HCT116 (cell line): ENCODE results near the gene MSI2. TPM values are rescaled to one million over a fixed set of nuclear protein-coding genes. Genes with fewer than 3 reads are reported as not detected.

Source experiments
- ATAC-seq: fragments of 200-7000 bp; cut with Tn5 transposase; 2 replicates; pipeline ENCODE4 v1.9.1; 2020; ENCODE audit warnings: mild to moderate bottlenecking, moderate library complexity
- BruUV-seq: library from RNA; stranded (reverse); fragments of 400-500 nt; replicated peaks from 2 replicates; lab custom pipeline; 2021; lab: Mats Ljungman, UMichigan
- CTCF ChIA-PET: fragments of 300-600 bp; sonication (Branson Sonifier 250); formaldehyde crosslinking; loops from one replicate; lab custom pipeline; 2021; ENCODE audit warnings: antibody characterized with exemption; lab: Charles Lee
- POLR2A ChIA-PET: fragments of 300-600, 350-600 bp; sonication (Branson Sonifier 250); formaldehyde crosslinking; loops from one replicate; lab custom pipeline; 2021; ENCODE audit warnings: antibody characterized with exemption; lab: Charles Lee
- RAD21 ChIA-PET, 2 experiments: fragments of 300-600 bp; sonication (Branson Sonifier 250); formaldehyde crosslinking; loops; one replicate each; lab custom pipeline; 2023; ENCODE audit warnings: low total read pairs in 2 of 2; ENCODE audit not compliant: uncharacterized antibody in 2 of 2, unreplicated experiment in 2 of 2, low non-redundant PET in 1 of 2; lab: Charles Lee
- DNase-seq: peaks from one replicate; pipeline ENCODE4 v3.0.0-alpha.2; 2010; ENCODE audit warnings: low read depth, low spot score
- H2AFZ ChIP-seq: fragments of 200-600 bp; shearing (Covaris generic), sonication (generic); 2 replicates; pipeline ENCODE4 v1.6.1; 2017; ENCODE audit warnings: low read depth, mixed run types, mixed read lengths, antibody characterized with exemption, low read length; ENCODE audit not compliant: poor library complexity, severe bottlenecking
- H3K27ac ChIP-seq: 2 replicates; pipeline ENCODE4 v1.5.1; 2012; ENCODE audit warnings: low read depth, low read length
- H3K27me3 ChIP-seq: fragments of 200-600 bp; sonication (generic); 2 replicates; pipeline ENCODE4 v1.6.1; 2016; ENCODE audit warnings: mixed run types, low read length, mixed read lengths; ENCODE audit not compliant: insufficient read depth
- H3K36me3 ChIP-seq, 2 experiments: fragments of 200-500 bp in 1 of 2; fragments of 200-600 bp in 1 of 2; sonication (Bioruptor generic) in 1 of 2; sonication (generic) in 1 of 2; 2 replicates each; pipeline versions ENCODE4 v1.5.1 to v1.6.1; 2014 to 2016; ENCODE audit warnings: low read length in 2 of 2, inconsistent platforms in 1 of 2, mixed read lengths in 1 of 2, mixed run types in 1 of 2; ENCODE audit not compliant: insufficient read depth in 2 of 2, control insufficient read depth in 1 of 2
- H3K4me1 ChIP-seq, 2 experiments: fragments of 200-600 bp in 1 of 2; sonication (generic) in 1 of 2; 2 replicates each; pipeline versions ENCODE4 v1.5.1 to v1.6.1; 2012 to 2017; ENCODE audit warnings: low read length in 2 of 2, inconsistent platforms in 1 of 2, mild to moderate bottlenecking in 1 of 2, mixed read lengths in 1 of 2, mixed run types in 1 of 2, moderate library complexity in 1 of 2; ENCODE audit not compliant: insufficient read depth in 2 of 2, control insufficient read depth in 1 of 2
- H3K4me2 ChIP-seq: fragments of 200-600 bp; sonication (generic); 2 replicates; pipeline ENCODE4 v1.6.1; 2017; ENCODE audit warnings: mixed run types, low read length, mixed read lengths
- H3K4me3 ChIP-seq, 2 experiments: fragments of 200-600 bp in 1 of 2; sonication (generic) in 1 of 2; replicated peaks in 1 of 2; 2 replicates each; pipeline ENCODE4 v1.5.1; 2011 to 2016; ENCODE audit warnings: low read length in 2 of 2, control low read depth in 1 of 2, low read depth in 1 of 2, mild to moderate bottlenecking in 1 of 2, mixed read lengths in 1 of 2, mixed run types in 1 of 2
- H3K79me2 ChIP-seq: fragments of 200-600 bp; sonication (generic); 2 replicates; pipeline ENCODE4 v1.6.1; 2017; ENCODE audit warnings: mild to moderate bottlenecking, mixed run types, low read length, moderate library complexity, mixed read lengths; ENCODE audit not compliant: insufficient read depth
- H3K9ac ChIP-seq: fragments of 200-600 bp; sonication (generic); 2 replicates; pipeline ENCODE4 v1.6.1; 2016; ENCODE audit warnings: low read length, mixed read lengths
- H3K9me2 ChIP-seq: fragments of 200-600 bp; sonication (generic), shearing (Covaris generic); 2 replicates; pipeline ENCODE4 v1.6.1; 2017; ENCODE audit warnings: mixed run types, mild to moderate bottlenecking, moderate library complexity; ENCODE audit not compliant: insufficient read depth
- H3K9me3 ChIP-seq, 2 experiments: fragments of 200-500 bp in 1 of 2; fragments of 200-600 bp in 1 of 2; sonication (Bioruptor generic) in 1 of 2; sonication (generic) in 1 of 2; 2 replicates each; pipeline ENCODE4 v1.6.1; 2014 to 2017; ENCODE audit warnings: low read length in 2 of 2, mixed read lengths in 2 of 2, inconsistent platforms in 1 of 2, low read depth in 1 of 2, mild to moderate bottlenecking in 1 of 2, mixed run types in 1 of 2, moderate library complexity in 1 of 2; ENCODE audit not compliant: control insufficient read depth in 1 of 2, insufficient read depth in 1 of 2
- H4K20me1 ChIP-seq: fragments of 200-600 bp; sonication (generic), shearing (Covaris generic); 2 replicates; pipeline ENCODE4 v1.6.1; 2017; ENCODE audit warnings: mixed run types, mild to moderate bottlenecking, moderate library complexity; ENCODE audit not compliant: insufficient read depth
- CEBPB ChIP-seq: IDR thresholded peaks from 2 replicates; pipeline ENCODE4 v1.6.1; 2012; ENCODE audit warnings: low read depth
- ELF1 ChIP-seq: IDR thresholded peaks from 2 replicates; pipeline ENCODE4 v1.6.1; 2012; ENCODE audit warnings: low read depth, borderline replicate concordance
- EZH2phosphoT487 ChIP-seq: fragments of 200-600 bp; IDR thresholded peaks from 2 replicates; pipeline ENCODE4 v1.6.1; 2018; ENCODE audit warnings: antibody characterized with exemption, borderline replicate concordance
- FOSL1 ChIP-seq: IDR thresholded peaks from 2 replicates; pipeline ENCODE4 v1.6.1; 2012; ENCODE audit warnings: low read depth
- POLR2A ChIP-seq: IDR thresholded peaks from 2 replicates; pipeline ENCODE4 v1.7.0; 2011; ENCODE audit warnings: borderline replicate concordance; ENCODE audit not compliant: insufficient read depth, insufficient read length; ENCODE audit errors: extremely low read depth
- REST ChIP-seq: IDR thresholded peaks from 2 replicates; pipeline ENCODE4 v1.6.1; 2012; ENCODE audit warnings: low read depth
- SIN3A ChIP-seq: IDR thresholded peaks from 2 replicates; pipeline ENCODE4 v1.6.1; 2012; ENCODE audit warnings: low read depth
- SRF ChIP-seq: IDR thresholded peaks from 2 replicates; pipeline ENCODE4 v1.6.1; 2012; ENCODE audit warnings: low read depth
- TCF7L2 ChIP-seq: IDR thresholded peaks from 2 replicates; pipeline ENCODE4 v1.7.0; 2011; ENCODE audit warnings: borderline replicate concordance, inconsistent platforms; ENCODE audit not compliant: insufficient read depth, insufficient read length; ENCODE audit errors: extremely low read depth
- ZNF274 ChIP-seq: fragments of 200-500 bp; sonication (Bioruptor generic); IDR thresholded peaks from 2 replicates; pipeline ENCODE4 v1.6.1; 2014; ENCODE audit warnings: mild to moderate bottlenecking, low read depth, low read length, inconsistent platforms
- intact Hi-C: fragments of 100-400 bp; cut with micrococcal nuclease; formaldehyde crosslinking; loops from 2 replicates; pipeline ENCODE4 v1.10.0; 2022
- total RNA-seq: library from RNA; stranded (reverse); gene quantifications from one replicate; pipeline ENCODE4 v1.2.1, GENCODE V29; 2021; ENCODE audit not compliant: unreplicated experiment
- TF ChIP-seq, protein P1 (sequence below): IDR thresholded peaks from 2 replicates; pipeline ENCODE4 v1.6.1; 2012
- TF ChIP-seq, protein P2 (sequence below): IDR thresholded peaks from 2 replicates; pipeline ENCODE4 v1.6.1; 2012
- TF ChIP-seq, protein P3 (sequence below): IDR thresholded peaks from 2 replicates; pipeline ENCODE4 v1.6.1; 2011; ENCODE audit warnings: mild to moderate bottlenecking, low read length, moderate library complexity; ENCODE audit not compliant: insufficient replicate concordance; ENCODE audit errors: extremely low read depth

Gene MSI2
- total RNA-seq, 1 experiment from 2014 or later: 137 TPM

- Histone ChIP-seq H3K9me2 (no peaks in the 10 kb centered on the region), H3K4me2 (no peak overlapping the region), H2AFZ (no peak overlapping the region), H3K9ac (no peak overlapping the region), H3K27ac (no peak overlapping the region), H3K4me1 (no peaks in the 10 kb centered on the region), H3K79me2 (no peaks in the 10 kb centered on the region), H3K36me3 (no peaks in the 10 kb centered on the region), H3K27me3 (no peaks in the 10 kb centered on the region), H3K4me3 (no peak overlapping the region), H4K20me1 (no peaks in the 10 kb centered on the region), H3K9me3 (no peaks in the 10 kb centered on the region)
- ChIA-PET POLR2A (no interaction called here), CTCF (no interaction called here), RAD21 (no interaction called here)
- no TSS peak for BruUV-seq
- no peak for DNase-seq
- no peak for ATAC-seq
- TF ChIP-seq, protein P1, sequence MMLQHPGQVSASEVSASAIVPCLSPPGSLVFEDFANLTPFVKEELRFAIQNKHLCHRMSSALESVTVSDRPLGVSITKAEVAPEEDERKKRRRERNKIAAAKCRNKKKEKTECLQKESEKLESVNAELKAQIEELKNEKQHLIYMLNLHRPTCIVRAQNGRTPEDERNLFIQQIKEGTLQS: no peak
- no peak for TF ChIP-seq TCF7L2
- TF ChIP-seq FOSL1: no peak
- TF ChIP-seq EZH2phosphoT487: no peak
- TF ChIP-seq, protein P2, sequence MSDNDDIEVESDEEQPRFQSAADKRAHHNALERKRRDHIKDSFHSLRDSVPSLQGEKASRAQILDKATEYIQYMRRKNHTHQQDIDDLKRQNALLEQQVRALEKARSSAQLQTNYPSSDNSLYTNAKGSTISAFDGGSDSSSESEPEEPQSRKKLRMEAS: no peak
- TF ChIP-seq ZNF274: no peak
- no peak for TF ChIP-seq CEBPB
- no peak for TF ChIP-seq SIN3A
- TF ChIP-seq REST: no peak
- TF ChIP-seq ELF1: no peak
- no peak for TF ChIP-seq POLR2A
- TF ChIP-seq, protein P3, sequence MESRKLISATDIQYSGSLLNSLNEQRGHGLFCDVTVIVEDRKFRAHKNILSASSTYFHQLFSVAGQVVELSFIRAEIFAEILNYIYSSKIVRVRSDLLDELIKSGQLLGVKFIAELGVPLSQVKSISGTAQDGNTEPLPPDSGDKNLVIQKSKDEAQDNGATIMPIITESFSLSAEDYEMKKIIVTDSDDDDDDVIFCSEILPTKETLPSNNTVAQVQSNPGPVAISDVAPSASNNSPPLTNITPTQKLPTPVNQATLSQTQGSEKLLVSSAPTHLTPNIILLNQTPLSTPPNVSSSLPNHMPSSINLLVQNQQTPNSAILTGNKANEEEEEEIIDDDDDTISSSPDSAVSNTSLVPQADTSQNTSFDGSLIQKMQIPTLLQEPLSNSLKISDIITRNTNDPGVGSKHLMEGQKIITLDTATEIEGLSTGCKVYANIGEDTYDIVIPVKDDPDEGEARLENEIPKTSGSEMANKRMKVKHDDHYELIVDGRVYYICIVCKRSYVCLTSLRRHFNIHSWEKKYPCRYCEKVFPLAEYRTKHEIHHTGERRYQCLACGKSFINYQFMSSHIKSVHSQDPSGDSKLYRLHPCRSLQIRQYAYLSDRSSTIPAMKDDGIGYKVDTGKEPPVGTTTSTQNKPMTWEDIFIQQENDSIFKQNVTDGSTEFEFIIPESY: no peak
- TF ChIP-seq SRF: no peak
- intact Hi-C loops: no loop called here
Measured at GRCh38 chr17:57586196-57586740, 329.9 kb downstream of the MSI2 start.
